HCT116 (cell line): ENCODE measurements around the gene SNTG2. TPM values are rescaled to one million over a fixed set of nuclear protein-coding genes. Genes with fewer than 3 reads are reported as not detected.

Experiments used
- ATAC-seq: fragments of 200-7000 bp; cut with Tn5 transposase; 2 replicates; pipeline ENCODE4 v1.9.1; 2020; ENCODE audit warnings: mild to moderate bottlenecking, moderate library complexity
- BruUV-seq: library from RNA; stranded (reverse); fragments of 400-500 nt; replicated peaks from 2 replicates; lab custom pipeline; 2021; lab: Mats Ljungman, UMichigan
- CTCF ChIA-PET: fragments of 300-600 bp; sonication (Branson Sonifier 250); formaldehyde crosslinking; loops from one replicate; lab custom pipeline; 2021; ENCODE audit warnings: antibody characterized with exemption; lab: Charles Lee
- POLR2A ChIA-PET: fragments of 300-600, 350-600 bp; sonication (Branson Sonifier 250); formaldehyde crosslinking; loops from one replicate; lab custom pipeline; 2021; ENCODE audit warnings: antibody characterized with exemption; lab: Charles Lee
- RAD21 ChIA-PET, 2 experiments: fragments of 300-600 bp; sonication (Branson Sonifier 250); formaldehyde crosslinking; loops; one replicate each; lab custom pipeline; 2023; ENCODE audit warnings: low total read pairs in 2 of 2; ENCODE audit not compliant: uncharacterized antibody in 2 of 2, unreplicated experiment in 2 of 2, low non-redundant PET in 1 of 2; lab: Charles Lee
- DNase-seq: peaks from one replicate; pipeline ENCODE4 v3.0.0-alpha.2; 2010; ENCODE audit warnings: low read depth, low spot score
- H2AFZ ChIP-seq: fragments of 200-600 bp; shearing (Covaris generic), sonication (generic); 2 replicates; pipeline ENCODE4 v1.6.1; 2017; ENCODE audit warnings: low read depth, mixed run types, mixed read lengths, antibody characterized with exemption, low read length; ENCODE audit not compliant: poor library complexity, severe bottlenecking
- H3K27ac ChIP-seq: 2 replicates; pipeline ENCODE4 v1.5.1; 2012; ENCODE audit warnings: low read depth, low read length
- H3K27me3 ChIP-seq: fragments of 200-600 bp; sonication (generic); 2 replicates; pipeline ENCODE4 v1.6.1; 2016; ENCODE audit warnings: mixed run types, low read length, mixed read lengths; ENCODE audit not compliant: insufficient read depth
- H3K36me3 ChIP-seq, 2 experiments: fragments of 200-500 bp in 1 of 2; fragments of 200-600 bp in 1 of 2; sonication (Bioruptor generic) in 1 of 2; sonication (generic) in 1 of 2; 2 replicates each; pipeline versions ENCODE4 v1.5.1 to v1.6.1; 2014 to 2016; ENCODE audit warnings: low read length in 2 of 2, inconsistent platforms in 1 of 2, mixed read lengths in 1 of 2, mixed run types in 1 of 2; ENCODE audit not compliant: insufficient read depth in 2 of 2, control insufficient read depth in 1 of 2
- H3K4me1 ChIP-seq, 2 experiments: fragments of 200-600 bp in 1 of 2; sonication (generic) in 1 of 2; 2 replicates each; pipeline versions ENCODE4 v1.5.1 to v1.6.1; 2012 to 2017; ENCODE audit warnings: low read length in 2 of 2, inconsistent platforms in 1 of 2, mild to moderate bottlenecking in 1 of 2, mixed read lengths in 1 of 2, mixed run types in 1 of 2, moderate library complexity in 1 of 2; ENCODE audit not compliant: insufficient read depth in 2 of 2, control insufficient read depth in 1 of 2
- H3K4me2 ChIP-seq: fragments of 200-600 bp; sonication (generic); 2 replicates; pipeline ENCODE4 v1.6.1; 2017; ENCODE audit warnings: mixed run types, low read length, mixed read lengths
- H3K4me3 ChIP-seq, 2 experiments: fragments of 200-600 bp in 1 of 2; sonication (generic) in 1 of 2; replicated peaks in 1 of 2; 2 replicates each; pipeline ENCODE4 v1.5.1; 2011 to 2016; ENCODE audit warnings: low read length in 2 of 2, control low read depth in 1 of 2, low read depth in 1 of 2, mild to moderate bottlenecking in 1 of 2, mixed read lengths in 1 of 2, mixed run types in 1 of 2
- H3K79me2 ChIP-seq: fragments of 200-600 bp; sonication (generic); 2 replicates; pipeline ENCODE4 v1.6.1; 2017; ENCODE audit warnings: mild to moderate bottlenecking, mixed run types, low read length, moderate library complexity, mixed read lengths; ENCODE audit not compliant: insufficient read depth
- H3K9ac ChIP-seq: fragments of 200-600 bp; sonication (generic); 2 replicates; pipeline ENCODE4 v1.6.1; 2016; ENCODE audit warnings: low read length, mixed read lengths
- H3K9me2 ChIP-seq: fragments of 200-600 bp; sonication (generic), shearing (Covaris generic); 2 replicates; pipeline ENCODE4 v1.6.1; 2017; ENCODE audit warnings: mixed run types, mild to moderate bottlenecking, moderate library complexity; ENCODE audit not compliant: insufficient read depth
- H3K9me3 ChIP-seq, 2 experiments: fragments of 200-500 bp in 1 of 2; fragments of 200-600 bp in 1 of 2; sonication (Bioruptor generic) in 1 of 2; sonication (generic) in 1 of 2; 2 replicates each; pipeline ENCODE4 v1.6.1; 2014 to 2017; ENCODE audit warnings: low read length in 2 of 2, mixed read lengths in 2 of 2, inconsistent platforms in 1 of 2, low read depth in 1 of 2, mild to moderate bottlenecking in 1 of 2, mixed run types in 1 of 2, moderate library complexity in 1 of 2; ENCODE audit not compliant: control insufficient read depth in 1 of 2, insufficient read depth in 1 of 2
- H4K20me1 ChIP-seq: fragments of 200-600 bp; sonication (generic), shearing (Covaris generic); 2 replicates; pipeline ENCODE4 v1.6.1; 2017; ENCODE audit warnings: mixed run types, mild to moderate bottlenecking, moderate library complexity; ENCODE audit not compliant: insufficient read depth
- CEBPB ChIP-seq: IDR thresholded peaks from 2 replicates; pipeline ENCODE4 v1.6.1; 2012; ENCODE audit warnings: low read depth
- ELF1 ChIP-seq: IDR thresholded peaks from 2 replicates; pipeline ENCODE4 v1.6.1; 2012; ENCODE audit warnings: low read depth, borderline replicate concordance
- EZH2 ChIP-seq: fragments of 200-600 bp; sonication (generic); IDR thresholded peaks from 2 replicates; pipeline ENCODE4 v1.6.1; 2017; ENCODE audit warnings: antibody characterized with exemption, mixed run types
- EZH2phosphoT487 ChIP-seq: fragments of 200-600 bp; IDR thresholded peaks from 2 replicates; pipeline ENCODE4 v1.6.1; 2018; ENCODE audit warnings: antibody characterized with exemption, borderline replicate concordance
- FOSL1 ChIP-seq: IDR thresholded peaks from 2 replicates; pipeline ENCODE4 v1.6.1; 2012; ENCODE audit warnings: low read depth
- JUND ChIP-seq: IDR thresholded peaks from 2 replicates; pipeline ENCODE4 v1.6.1; 2012
- POLR2A ChIP-seq: IDR thresholded peaks from 2 replicates; pipeline ENCODE4 v1.7.0; 2011; ENCODE audit warnings: borderline replicate concordance; ENCODE audit not compliant: insufficient read depth, insufficient read length; ENCODE audit errors: extremely low read depth
- POLR2AphosphoS5 ChIP-seq: IDR thresholded peaks from 2 replicates; pipeline ENCODE4 v1.6.1; 2011; ENCODE audit warnings: mild to moderate bottlenecking, low read depth, low read length, moderate library complexity
- SP1 ChIP-seq: IDR thresholded peaks from 2 replicates; pipeline ENCODE4 v1.6.1; 2012; ENCODE audit warnings: low read depth
- SRF ChIP-seq: IDR thresholded peaks from 2 replicates; pipeline ENCODE4 v1.6.1; 2012; ENCODE audit warnings: low read depth
- TCF7L2 ChIP-seq: IDR thresholded peaks from 2 replicates; pipeline ENCODE4 v1.7.0; 2011; ENCODE audit warnings: borderline replicate concordance, inconsistent platforms; ENCODE audit not compliant: insufficient read depth, insufficient read length; ENCODE audit errors: extremely low read depth
- YY1 ChIP-seq: IDR thresholded peaks from 2 replicates; pipeline ENCODE4 v1.6.1; 2011; ENCODE audit warnings: low read length, low read depth, moderate library complexity, mild to moderate bottlenecking; ENCODE audit not compliant: insufficient replicate concordance; ENCODE audit errors: extremely low read depth
- ZFX ChIP-seq: fragments of 450-650 bp; IDR thresholded peaks from 2 replicates; pipeline ENCODE4 v1.6.1; 2017
- ZNF274 ChIP-seq: fragments of 200-500 bp; sonication (Bioruptor generic); IDR thresholded peaks from 2 replicates; pipeline ENCODE4 v1.6.1; 2014; ENCODE audit warnings: mild to moderate bottlenecking, low read depth, low read length, inconsistent platforms
- intact Hi-C: fragments of 100-400 bp; cut with micrococcal nuclease; formaldehyde crosslinking; loops from 2 replicates; pipeline ENCODE4 v1.10.0; 2022
- total RNA-seq: library from RNA; stranded (reverse); gene quantifications from one replicate; pipeline ENCODE4 v1.2.1, GENCODE V29; 2021; ENCODE audit not compliant: unreplicated experiment
- TF ChIP-seq, protein P1 (sequence below): IDR thresholded peaks from 2 replicates; pipeline ENCODE4 v1.6.1; 2012
- TF ChIP-seq, protein P2 (sequence below): IDR thresholded peaks from 2 replicates; pipeline ENCODE4 v1.6.1; 2011; ENCODE audit warnings: mild to moderate bottlenecking, low read length, moderate library complexity; ENCODE audit not compliant: insufficient replicate concordance; ENCODE audit errors: extremely low read depth
- TF ChIP-seq, protein P3 (sequence below), 3 experiments: fragments of 200-600 bp in 1 of 3; sonication (generic) in 1 of 3; IDR thresholded peaks in 2 of 3; conservative IDR thresholded peaks in 1 of 3; 2 replicates each; pipeline ENCODE4 v1.5.1; 2012 to 2017; ENCODE audit warnings: low read depth in 2 of 3, low read length in 2 of 3, antibody characterized with exemption in 1 of 3, borderline replicate concordance in 1 of 3, control low read depth in 1 of 3, mild to moderate bottlenecking in 1 of 3, mixed read lengths in 1 of 3, mixed run types in 1 of 3, moderate library complexity in 1 of 3; ENCODE audit not compliant: insufficient read depth in 1 of 3
- TF ChIP-seq, protein P4 (sequence below): IDR thresholded peaks from 2 replicates; pipeline ENCODE4 v1.6.1; 2012; ENCODE audit warnings: low read depth
- TF ChIP-seq, protein P5 (sequence below): IDR thresholded peaks from 2 replicates; pipeline ENCODE4 v1.6.1; 2012

SNTG2 gene
- total RNA-seq, 1 experiment from 2014 or later = not detected

DNA sequence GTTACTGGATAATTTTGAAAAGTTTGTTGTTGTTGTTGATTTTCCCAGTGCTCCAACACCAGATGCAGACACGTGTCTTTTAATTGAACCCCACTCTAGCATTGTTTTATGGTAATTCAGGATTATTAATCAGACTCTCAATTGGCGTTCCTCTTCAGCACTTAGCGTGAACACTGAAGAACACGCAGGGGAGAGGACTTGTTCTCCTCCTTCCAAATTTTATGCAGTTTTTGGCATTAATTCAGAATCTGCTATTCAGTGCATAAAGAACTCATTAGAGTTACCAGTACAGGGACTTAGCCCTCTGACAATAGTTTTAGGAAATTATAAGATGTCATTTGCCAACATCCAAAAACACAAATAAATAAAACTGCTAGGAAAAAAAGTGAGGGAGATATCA is 75.5 kb downstream of the SNTG2 start:
- H3K4me3 ChIP-seq = no peak overlapping the region
- H3K79me2 ChIP-seq = no peaks in the 10 kb centered on the region
- H2AFZ ChIP-seq = no peak overlapping the region
- no peak for DNase-seq
- ChIA-PET POLR2A (no interaction called here), CTCF (no interaction called here), RAD21 (no interaction called here)
- no peaks in the 10 kb centered on the region for H3K9me2 ChIP-seq
- no TSS peak for BruUV-seq
- H3K27ac ChIP-seq = no peak overlapping the region
- no peak overlapping the region for H3K9ac ChIP-seq
- TF ChIP-seq ZNF274 (no peak), SRF (no peak), EZH2phosphoT487 (no peak), YY1 (no peak), ELF1 (no peak), TCF7L2 (no peak), ZFX (no peak), FOSL1 (no peak), POLR2A (no peak), SP1 (no peak), JUND (no peak), CEBPB (no peak), EZH2 (no peak), POLR2AphosphoS5 (no peak)
- TF ChIP-seq, protein P1, sequence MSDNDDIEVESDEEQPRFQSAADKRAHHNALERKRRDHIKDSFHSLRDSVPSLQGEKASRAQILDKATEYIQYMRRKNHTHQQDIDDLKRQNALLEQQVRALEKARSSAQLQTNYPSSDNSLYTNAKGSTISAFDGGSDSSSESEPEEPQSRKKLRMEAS = no peak
- TF ChIP-seq, protein P2, sequence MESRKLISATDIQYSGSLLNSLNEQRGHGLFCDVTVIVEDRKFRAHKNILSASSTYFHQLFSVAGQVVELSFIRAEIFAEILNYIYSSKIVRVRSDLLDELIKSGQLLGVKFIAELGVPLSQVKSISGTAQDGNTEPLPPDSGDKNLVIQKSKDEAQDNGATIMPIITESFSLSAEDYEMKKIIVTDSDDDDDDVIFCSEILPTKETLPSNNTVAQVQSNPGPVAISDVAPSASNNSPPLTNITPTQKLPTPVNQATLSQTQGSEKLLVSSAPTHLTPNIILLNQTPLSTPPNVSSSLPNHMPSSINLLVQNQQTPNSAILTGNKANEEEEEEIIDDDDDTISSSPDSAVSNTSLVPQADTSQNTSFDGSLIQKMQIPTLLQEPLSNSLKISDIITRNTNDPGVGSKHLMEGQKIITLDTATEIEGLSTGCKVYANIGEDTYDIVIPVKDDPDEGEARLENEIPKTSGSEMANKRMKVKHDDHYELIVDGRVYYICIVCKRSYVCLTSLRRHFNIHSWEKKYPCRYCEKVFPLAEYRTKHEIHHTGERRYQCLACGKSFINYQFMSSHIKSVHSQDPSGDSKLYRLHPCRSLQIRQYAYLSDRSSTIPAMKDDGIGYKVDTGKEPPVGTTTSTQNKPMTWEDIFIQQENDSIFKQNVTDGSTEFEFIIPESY = no peak
- TF ChIP-seq, protein P3, sequence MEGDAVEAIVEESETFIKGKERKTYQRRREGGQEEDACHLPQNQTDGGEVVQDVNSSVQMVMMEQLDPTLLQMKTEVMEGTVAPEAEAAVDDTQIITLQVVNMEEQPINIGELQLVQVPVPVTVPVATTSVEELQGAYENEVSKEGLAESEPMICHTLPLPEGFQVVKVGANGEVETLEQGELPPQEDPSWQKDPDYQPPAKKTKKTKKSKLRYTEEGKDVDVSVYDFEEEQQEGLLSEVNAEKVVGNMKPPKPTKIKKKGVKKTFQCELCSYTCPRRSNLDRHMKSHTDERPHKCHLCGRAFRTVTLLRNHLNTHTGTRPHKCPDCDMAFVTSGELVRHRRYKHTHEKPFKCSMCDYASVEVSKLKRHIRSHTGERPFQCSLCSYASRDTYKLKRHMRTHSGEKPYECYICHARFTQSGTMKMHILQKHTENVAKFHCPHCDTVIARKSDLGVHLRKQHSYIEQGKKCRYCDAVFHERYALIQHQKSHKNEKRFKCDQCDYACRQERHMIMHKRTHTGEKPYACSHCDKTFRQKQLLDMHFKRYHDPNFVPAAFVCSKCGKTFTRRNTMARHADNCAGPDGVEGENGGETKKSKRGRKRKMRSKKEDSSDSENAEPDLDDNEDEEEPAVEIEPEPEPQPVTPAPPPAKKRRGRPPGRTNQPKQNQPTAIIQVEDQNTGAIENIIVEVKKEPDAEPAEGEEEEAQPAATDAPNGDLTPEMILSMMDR (IDR thresholded peaks at IDR 0.05 in 2 of 3, conservative IDR thresholded peaks at IDR 0.05 in 1 of 3; ENCODE audit: borderline replicate concordance in 1 of 3, insufficient read depth in 1 of 3, low read depth in 2 of 3, low read length in 2 of 3) = no peak
- TF ChIP-seq, protein P4, sequence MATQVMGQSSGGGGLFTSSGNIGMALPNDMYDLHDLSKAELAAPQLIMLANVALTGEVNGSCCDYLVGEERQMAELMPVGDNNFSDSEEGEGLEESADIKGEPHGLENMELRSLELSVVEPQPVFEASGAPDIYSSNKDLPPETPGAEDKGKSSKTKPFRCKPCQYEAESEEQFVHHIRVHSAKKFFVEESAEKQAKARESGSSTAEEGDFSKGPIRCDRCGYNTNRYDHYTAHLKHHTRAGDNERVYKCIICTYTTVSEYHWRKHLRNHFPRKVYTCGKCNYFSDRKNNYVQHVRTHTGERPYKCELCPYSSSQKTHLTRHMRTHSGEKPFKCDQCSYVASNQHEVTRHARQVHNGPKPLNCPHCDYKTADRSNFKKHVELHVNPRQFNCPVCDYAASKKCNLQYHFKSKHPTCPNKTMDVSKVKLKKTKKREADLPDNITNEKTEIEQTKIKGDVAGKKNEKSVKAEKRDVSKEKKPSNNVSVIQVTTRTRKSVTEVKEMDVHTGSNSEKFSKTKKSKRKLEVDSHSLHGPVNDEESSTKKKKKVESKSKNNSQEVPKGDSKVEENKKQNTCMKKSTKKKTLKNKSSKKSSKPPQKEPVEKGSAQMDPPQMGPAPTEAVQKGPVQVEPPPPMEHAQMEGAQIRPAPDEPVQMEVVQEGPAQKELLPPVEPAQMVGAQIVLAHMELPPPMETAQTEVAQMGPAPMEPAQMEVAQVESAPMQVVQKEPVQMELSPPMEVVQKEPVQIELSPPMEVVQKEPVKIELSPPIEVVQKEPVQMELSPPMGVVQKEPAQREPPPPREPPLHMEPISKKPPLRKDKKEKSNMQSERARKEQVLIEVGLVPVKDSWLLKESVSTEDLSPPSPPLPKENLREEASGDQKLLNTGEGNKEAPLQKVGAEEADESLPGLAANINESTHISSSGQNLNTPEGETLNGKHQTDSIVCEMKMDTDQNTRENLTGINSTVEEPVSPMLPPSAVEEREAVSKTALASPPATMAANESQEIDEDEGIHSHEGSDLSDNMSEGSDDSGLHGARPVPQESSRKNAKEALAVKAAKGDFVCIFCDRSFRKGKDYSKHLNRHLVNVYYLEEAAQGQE = no peak
- TF ChIP-seq, protein P5, sequence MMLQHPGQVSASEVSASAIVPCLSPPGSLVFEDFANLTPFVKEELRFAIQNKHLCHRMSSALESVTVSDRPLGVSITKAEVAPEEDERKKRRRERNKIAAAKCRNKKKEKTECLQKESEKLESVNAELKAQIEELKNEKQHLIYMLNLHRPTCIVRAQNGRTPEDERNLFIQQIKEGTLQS = no peak
- H3K4me1 ChIP-seq = no peaks in the 10 kb centered on the region
- no peaks in the 10 kb centered on the region for H3K9me3 ChIP-seq
- ATAC-seq = no peak
- H3K4me2 ChIP-seq = no peak overlapping the region
- H3K27me3 ChIP-seq = peaks cover 30% of the 10 kb centered on the region
- no peaks in the 10 kb centered on the region for H3K36me3 ChIP-seq
- intact Hi-C loops = no loop called here
- H4K20me1 ChIP-seq = no peaks in the 10 kb centered on the region
